ENCODE measurements around the gene MAML3.

The MAML3 gene

DNA sequence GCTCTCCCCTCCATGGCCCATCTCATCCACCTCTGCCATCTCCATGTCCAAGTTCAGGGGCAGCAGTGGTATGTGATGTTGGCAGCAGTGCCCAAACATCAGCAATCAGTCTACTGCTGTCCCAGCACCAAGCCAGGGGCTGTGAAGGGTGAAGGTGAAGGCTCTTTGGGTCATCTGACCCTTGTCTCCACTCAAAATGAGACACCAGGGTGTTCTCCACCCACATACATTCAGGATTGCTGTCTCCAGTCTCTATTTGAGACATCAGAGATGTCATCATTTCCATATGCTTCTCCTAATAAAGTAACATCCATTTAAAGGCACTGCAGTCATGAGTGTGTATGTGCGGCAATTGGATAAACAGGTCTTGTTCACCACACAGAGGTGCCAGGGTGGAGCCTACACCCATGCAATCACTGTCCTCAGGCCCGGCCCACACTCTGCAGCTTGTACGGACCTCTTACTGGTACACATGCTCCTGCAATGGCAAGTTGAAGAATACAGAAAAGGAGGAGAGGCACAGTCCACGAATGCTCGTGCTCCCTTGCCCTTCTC is 22.2 kb downstream of the MAML3 start:
- in situ Hi-C loops (cut with MboI; ENCODE audit: low sequenced_read_pairs): no loop called here

DNA sequence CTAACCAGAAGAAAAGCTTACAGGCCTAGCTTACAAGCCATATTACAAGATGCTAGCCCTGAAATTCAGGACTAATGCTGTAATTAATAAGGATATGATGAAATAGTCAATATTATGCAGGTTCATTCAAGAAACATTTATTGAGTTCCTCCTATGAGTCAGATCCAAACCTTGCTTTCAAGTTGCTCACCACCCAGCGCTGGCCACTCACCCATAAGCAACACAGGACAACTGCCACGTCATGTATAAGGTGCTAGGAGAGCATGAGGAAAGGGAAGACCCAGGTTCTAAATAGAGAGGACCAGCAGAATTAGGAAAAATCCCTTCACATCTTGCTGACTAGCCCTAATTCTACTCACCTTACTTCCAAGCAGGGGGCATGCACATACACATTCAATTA is 23.3 kb downstream of the MAML3 start:
- in situ Hi-C loops (cut with MboI; ENCODE audit: low sequenced_read_pairs): no loop called here

DNA sequence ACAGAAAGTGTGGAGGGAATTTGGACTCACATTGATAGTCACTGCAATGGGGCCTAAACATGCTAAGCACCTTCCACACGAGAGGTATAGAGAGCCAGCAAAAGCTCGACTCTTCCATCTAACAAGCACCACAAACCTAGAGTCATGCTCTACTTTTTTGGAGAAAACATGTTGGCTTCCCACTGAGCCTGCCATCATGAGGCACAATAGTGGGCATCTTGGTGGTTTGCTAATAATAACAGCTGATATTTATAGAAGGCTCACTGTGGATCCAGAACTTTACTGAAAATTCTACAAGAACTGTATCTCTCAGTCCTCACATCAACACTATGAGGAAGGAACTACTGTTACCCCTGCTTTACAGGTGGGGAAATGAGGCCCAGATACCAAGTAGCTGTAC is 26.6 kb downstream of the MAML3 start:
- in situ Hi-C loops (cut with MboI; ENCODE audit: low sequenced_read_pairs): no loop called here

DNA sequence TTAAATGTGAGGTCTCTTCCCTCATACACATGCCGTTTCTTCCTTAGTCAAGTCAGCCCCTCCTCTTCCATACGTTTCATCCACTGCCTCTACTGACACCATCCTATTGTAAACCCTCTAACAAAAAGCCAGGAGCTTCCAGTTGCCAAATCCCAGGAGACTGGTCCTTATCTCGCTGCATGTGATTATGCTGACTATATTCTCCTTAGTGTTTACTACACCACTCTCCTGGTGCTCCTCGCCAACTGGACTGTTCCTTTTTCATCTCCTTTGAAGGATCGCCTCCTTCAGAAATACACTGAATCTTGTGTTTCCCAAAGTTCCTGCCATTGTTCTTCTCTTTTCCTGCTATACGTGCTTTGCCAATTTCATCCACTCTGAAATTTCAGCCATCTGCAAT is 27.7 kb downstream of the MAML3 start:
- in situ Hi-C loops (cut with MboI; ENCODE audit: low sequenced_read_pairs): no loop called here

DNA sequence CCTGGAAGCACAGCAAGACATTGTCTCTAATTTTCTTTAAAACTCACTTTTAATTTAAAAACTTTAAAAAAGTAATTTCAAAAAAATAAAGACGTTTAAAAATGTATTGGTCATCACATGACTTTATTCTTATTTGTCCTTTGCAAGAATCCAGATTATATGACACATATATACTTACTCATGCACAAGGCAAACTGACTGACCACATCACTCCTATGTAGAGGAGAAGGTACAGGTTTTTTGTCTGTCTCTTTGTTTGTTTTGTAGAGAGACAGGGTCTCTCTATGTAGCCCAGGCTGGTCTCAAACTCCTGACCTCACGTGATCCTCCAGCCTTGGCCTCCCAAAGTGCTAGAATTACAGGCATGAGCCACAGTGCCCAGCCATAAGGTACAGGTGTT is 28.6 kb downstream of the MAML3 start:
- in situ Hi-C loops (cut with MboI; ENCODE audit: low sequenced_read_pairs): no loop called here

DNA sequence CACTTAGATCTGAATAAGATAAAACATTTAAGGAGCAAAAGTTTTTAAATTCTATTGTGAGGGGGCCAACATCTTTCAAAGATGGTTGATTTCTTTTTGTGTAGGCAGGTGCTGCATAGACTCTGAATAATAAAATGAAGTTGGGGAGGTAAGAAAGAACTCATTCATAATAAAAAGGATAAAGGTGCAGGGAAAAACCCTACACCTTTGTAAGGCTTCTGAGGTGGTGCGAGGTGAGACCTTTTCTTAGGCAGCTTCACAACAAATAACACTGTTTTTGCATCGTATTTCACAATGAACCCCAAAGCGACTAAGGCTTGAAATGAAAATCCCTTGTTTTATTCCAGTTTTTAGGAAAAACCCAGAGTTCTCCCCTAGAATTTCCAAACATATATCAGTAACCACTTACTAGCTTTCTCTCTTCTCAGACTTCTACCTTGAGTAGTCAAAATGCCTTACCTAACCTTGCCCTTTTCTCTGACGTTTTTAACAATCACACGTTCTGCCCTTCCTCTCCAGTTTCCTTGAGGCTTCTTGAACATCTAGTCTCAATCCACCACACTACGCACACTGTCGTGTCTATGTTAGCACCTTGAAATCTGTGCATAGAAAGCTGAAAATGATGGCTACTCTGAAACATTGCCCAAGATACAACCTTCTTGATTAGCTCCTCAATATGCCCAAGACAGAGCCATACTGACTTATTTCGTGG is 30.2 kb downstream of the MAML3 start:
- in situ Hi-C loops (cut with MboI; ENCODE audit: low sequenced_read_pairs): no loop called here

DNA sequence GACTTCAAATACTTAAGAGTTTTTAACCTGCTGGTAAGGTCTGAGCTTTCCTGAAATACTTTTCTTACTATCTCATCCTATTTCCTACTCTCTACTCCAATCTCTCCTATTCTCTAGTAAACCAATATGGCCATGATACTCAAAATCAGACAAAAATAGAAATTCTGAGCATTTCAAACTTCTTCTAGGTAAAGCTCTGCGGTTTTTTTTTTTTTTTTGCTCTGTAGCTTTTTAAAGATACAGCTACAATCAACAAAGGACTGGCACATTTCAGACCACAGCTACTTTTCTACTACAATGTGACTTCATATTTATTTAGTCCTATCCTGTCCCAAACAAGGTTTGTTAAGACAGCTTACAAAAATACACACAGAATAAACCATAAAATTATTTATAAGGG is 31.1 kb downstream of the MAML3 start:
- in situ Hi-C loops (cut with MboI; ENCODE audit: low sequenced_read_pairs): no loop called here

DNA sequence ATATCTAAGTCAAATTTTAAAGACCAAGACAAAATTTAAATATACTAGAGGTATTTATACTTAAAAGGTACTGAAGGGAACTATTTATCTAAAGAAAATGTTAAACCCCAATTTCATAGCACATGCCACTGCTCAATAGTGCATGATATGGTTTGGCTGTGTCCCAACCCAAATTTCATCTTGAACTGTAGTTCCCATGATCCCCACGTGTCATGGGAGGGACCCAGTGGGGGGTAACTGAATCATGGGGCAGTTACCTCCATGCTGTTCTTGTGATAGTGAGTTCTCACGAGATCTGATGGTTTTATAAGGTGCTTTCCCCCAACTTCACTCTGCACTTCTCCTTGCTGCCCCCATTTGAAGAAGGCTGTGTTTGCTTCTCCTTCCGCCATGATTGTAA is 32.3 kb downstream of the MAML3 start:
- in situ Hi-C loops (cut with MboI; ENCODE audit: low sequenced_read_pairs): no loop called here

DNA sequence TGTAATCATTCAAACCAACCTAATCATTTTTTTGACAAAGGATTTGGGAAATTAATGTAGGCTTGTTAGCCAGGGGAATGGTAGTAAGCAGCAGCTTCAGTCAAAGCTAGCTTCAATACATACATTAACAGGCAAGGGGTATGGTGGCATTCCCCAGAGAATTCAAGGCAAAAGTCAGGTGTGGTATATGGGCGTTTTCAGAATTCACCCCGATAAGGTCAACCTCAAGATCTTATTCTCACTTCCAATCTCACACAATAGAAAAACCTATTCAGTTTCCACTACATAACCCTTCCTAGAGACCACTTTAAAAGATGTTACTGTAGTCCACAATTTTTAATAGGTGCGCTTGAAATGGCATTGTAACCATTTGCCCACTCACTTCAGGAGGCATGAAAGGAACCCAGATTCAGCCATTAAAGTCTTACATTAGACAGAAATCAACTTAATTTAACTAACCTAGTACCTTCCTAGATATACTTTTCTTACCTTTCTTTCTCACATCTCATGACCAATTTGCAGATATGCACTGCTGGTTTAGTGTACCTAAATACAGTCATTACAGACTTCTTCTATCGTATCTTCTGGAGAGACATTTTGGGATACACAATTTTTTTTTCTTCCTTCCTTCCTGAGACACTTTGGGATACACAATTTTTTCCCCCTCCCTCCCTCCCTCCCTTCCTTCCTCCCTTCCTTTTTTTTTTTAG is 34.9 kb downstream of the MAML3 start:
- in situ Hi-C loops (cut with MboI; ENCODE audit: low sequenced_read_pairs): no loop called here

DNA sequence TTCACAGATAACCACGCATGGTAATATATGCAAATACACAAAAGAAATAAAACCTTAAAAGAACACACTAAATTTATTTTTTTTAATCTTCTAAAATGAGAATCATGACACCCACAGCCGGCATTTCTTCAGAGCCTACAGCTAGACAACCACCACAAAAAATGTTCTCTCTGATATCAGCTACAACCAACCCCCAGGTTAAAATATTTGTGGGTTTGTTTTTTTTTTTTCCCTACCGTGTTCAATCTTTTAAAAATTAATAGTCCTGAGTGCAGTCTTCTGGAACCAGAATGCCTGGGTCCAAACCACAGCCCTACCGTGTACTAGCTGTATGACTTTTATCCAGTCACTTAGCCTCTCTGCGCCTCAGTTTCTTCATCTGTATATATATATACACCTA is 36.0 kb downstream of the MAML3 start:
- in situ Hi-C loops (cut with MboI; ENCODE audit: low sequenced_read_pairs): no loop called here

DNA sequence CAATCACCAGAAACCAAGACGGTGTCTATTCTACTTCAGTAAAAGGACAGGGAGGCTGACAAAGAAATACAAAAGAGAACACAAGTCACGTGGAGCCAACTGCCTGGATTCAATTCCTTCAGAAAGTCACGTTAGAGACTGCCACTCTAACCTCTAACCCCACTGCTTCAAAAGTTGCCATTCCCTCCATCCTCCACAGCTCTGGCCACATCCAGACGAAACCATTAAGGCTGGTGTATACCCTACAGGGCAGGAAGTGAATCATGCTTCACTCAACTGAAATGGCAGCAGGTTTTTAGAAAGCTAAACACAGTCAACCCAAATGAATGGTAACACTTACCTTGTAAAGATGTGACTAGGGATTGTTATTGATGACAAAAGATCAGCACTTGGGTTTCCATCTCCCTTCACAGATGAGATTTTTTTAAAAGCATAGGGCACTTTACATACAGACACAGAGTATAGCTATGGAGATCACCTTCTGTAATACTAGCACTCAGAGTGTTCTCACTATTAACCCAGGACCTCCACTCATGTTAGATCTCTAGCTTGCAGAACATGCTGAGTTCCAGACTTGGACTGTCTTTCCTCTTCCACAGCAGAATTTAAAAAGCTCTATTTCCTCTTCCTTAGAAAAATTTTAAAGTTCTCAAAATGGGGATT is 37.4 kb downstream of the MAML3 start:
- in situ Hi-C loops (cut with MboI; ENCODE audit: low sequenced_read_pairs): no loop called here

DNA sequence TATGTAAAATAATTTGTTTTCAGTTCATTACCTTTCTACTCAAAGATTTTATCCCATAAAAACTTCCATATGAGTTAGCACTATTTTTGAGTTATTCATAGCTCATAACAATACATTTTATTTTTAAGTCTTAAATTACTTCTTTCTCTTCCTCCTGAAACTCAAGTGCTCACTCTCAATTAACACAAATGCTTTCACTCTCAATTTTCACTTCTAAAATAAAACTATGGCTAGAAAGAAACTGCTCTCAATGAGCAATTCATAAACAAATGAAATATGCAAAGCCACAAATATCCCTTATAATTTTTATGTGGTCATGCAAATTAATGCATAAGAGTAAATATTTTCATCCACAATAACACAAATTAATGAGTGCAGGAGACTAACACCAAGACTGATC is 38.8 kb downstream of the MAML3 start:
- in situ Hi-C loops (cut with MboI; ENCODE audit: low sequenced_read_pairs): no loop called here

DNA sequence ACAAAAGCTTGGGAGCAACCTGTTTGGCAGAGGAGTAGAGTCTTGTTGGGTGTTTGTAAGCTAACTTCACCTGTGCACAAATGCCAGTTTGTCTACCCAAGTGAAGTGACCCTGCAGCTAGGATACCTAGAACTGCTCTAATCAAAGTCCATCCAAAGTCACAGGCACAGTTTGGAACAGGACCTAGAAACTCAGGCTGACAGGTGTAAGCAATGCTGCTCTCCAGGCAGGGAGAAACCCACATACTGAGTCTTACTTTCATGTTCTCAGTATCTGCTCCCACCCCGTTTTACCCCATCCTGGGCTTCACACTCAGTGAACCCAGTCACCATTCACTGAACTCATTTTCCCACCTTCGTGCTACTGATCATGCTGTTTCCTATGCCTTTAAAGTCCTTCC is 40.3 kb downstream of the MAML3 start:
- in situ Hi-C loops (cut with MboI; ENCODE audit: low sequenced_read_pairs): no loop called here

DNA sequence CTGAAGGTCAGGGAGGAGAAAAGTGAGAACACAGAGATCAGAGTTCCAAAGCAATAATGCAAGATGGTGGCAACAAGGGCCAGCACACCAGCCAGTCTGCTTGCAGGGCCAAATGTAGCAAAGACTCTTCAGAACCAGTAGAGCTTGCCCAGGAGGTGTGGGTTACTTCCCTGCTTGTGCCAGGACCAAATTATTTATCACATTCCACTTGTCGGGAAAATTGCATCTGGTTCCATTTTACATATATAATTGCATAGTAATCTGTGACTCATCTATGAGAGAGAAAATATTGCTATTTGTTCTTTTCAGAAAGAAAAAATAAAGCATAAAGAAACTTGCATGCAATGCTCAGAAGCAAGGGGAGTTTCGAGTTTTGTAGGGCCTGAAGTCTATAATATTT is 41.4 kb downstream of the MAML3 start:
- in situ Hi-C loops (cut with MboI; ENCODE audit: low sequenced_read_pairs): no loop called here

DNA sequence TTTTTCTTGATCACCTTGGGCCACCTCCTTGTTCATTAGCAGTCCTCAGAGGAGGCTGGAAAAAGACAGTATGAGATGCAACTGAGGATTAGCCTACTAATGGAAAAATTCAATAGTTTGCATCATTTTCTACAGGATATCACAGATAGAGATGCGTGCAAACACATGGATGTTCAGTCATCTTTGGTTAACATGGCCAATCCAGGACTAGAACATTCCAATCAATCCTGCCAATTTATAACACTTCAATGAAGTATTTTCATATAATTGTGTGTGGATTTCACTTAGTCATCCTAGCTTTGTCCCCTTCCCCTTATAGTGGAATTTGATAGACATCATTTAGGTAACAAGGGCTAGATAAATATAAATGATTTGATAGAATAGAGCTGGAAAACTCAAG is 42.7 kb downstream of the MAML3 start:
- in situ Hi-C loops (cut with MboI; ENCODE audit: low sequenced_read_pairs): no loop called here

DNA sequence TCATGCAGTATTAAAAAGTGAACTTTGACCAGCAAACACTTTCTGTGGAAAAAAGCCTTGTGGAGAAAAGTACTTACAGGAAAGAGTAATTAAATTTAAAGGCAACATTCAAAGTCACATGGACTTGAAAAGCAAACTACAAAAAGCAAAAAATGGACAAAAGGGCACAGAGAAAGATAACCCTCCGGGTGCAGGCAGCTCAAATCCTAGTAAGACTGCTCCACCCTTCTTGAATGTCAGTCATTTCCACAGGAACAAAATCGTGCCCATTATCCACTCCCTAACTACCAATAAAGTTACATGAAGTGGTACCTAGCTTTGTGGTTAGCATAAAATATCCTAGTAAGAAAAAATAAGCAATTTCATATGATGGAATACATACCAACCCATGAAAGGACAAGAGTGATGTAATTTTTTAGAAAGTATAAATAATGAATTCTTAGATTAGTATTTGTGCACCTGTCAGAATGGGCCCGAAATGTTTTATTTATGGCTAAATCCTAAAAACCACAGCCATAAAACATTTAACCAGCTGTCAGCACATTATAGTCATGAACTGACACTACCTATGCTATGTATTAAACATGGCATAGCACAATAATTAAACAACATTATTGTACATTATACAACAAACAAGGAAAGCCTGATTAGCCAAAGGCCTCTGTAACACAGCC is 43.3 kb downstream of the MAML3 start:
- in situ Hi-C loops (cut with MboI; ENCODE audit: low sequenced_read_pairs): no loop called here

DNA sequence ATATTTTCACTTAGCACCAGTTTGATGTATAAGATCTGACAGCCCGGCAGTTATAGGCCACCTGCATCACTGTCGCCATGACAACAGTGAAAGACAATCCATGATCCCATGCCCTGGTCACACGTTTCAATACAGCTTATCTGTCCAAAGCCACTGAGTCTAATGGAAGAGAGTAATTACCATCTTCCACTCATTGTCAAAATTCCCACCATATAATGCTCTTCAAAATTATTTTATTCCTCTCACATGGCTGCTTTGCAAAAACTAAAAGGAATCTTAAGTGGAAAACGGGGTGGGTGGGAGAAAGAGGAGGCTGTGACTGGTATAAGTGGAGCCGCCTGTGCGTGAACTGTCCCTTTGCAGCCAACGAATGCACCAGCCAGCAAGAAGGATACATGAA is 44.2 kb downstream of the MAML3 start:
- in situ Hi-C loops (cut with MboI; ENCODE audit: low sequenced_read_pairs): no loop called here

DNA sequence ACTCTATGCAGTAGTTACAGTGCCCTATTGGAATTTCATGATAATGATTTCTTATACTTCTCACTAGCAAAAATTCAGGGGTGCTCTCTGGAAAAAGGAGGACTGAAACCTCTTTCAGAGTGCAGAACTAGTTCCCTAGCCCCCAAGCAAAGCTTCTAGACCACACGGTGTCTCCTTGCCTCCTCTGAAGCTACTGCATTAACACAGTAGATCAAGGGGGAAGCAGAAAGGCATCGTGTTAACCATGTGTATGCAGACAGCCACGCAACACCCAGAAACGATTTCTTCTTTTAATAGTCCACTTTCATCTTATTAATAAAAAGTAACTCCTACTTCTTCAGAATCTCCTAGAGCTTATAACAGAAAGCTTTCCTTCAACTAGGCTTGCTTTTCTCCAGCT is 44.7 kb downstream of the MAML3 start:
- in situ Hi-C loops (cut with MboI; ENCODE audit: low sequenced_read_pairs): no loop called here

DNA sequence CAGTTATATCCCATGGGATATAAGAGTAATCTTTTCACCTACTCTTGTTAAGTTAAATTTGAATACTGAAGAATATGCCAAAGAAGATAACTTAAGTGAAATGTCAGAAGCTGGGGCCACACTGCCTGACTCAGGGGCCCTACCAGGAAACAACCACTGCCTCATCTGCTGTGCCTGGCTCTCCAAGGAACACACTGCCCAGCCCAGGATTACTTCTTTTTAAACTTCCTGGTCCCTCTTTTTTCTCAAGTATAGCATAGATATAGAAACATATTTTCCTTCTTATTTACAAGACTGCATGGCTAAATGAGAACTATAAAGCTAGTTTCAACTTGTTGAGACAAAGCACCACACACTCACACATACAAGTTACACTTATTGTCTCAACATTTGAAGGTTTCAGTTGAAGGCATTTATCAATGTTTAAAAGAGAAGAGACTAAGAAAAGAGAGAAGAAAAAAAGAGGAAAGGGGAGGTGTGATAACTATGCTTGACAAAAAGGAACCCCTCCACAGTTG is 45.2 kb downstream of the MAML3 start:
- in situ Hi-C loops (cut with MboI; ENCODE audit: low sequenced_read_pairs): no loop called here

DNA sequence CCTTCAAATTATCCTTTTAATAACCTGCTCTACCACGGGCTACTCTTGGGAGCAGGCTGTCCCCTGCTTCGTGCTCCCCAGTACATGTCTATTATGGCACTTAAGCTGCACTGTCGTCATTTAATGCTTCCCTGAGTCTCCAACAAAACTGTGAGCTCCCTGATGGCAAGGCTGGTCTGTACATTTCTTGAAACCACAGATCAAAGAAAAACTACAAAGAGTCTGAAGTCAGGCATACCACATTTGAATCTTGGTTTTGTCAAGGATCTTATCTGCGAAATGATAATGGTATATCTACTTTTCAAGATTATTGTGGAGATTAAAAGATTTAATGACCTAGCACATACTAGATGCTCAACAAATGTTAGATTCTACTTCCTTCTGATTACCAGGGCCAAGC is 45.7 kb downstream of the MAML3 start:
- in situ Hi-C loops (cut with MboI; ENCODE audit: low sequenced_read_pairs): no loop called here

DNA sequence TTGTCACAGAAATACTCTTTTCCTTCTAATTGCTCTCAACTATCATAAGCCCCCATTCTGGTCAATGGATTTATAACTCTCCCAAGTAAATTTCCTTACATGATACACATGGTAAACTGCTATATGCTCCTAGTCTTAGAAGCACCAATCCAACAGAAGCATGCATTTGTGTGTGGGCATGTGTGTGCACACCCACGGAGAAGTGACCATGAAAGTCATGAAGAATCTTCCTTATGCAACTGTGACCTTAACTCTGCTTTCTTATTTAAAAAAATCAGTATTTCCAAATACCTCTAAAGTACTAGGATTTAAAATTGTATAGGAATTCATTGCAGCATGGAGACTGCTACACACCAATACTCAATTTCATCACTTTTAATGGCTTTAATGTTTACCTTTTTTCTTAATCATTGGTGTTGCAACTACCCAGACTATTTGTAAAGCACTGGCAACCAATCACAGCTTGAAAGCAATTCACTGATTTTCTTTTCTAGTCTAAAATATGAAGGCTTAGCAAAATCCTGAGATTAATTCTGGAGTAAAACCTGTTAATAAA is 47.6 kb downstream of the MAML3 start:
- in situ Hi-C loops (cut with MboI; ENCODE audit: low sequenced_read_pairs): no loop called here

Data from HL-60/S4 treated with phorbol 12-myristate 13-acetate at 8.2 ng/mL for 4 days and 3 days (cell line).